Breast epithelium (tissue), 4 donors: ENCODE data around the gene FBXW2. TPM values are rescaled to one million over a fixed set of nuclear protein-coding genes. Genes with fewer than 3 reads are reported as not detected.
A peak's percentile ranks its signal among the peaks of the same experiment; 100 is the strongest.
"Not testable (repeated sequence)": the region's sequence is repeated elsewhere in the genome, so short reads cannot be mapped to it uniquely, and the experiment has no call there.

Experiments used
- DNase-seq, 2 donors: peaks; one replicate each; pipeline ENCODE4 v3.0.0-alpha.2; 2019; ENCODE audit warnings: low spot score in 2 of 2
- H3K27ac ChIP-seq, 2 donors: fragments of 200-600 bp; sonication (generic) in 1 of 2; one replicate each; pipeline ENCODE4 v1.5.1; 2016 to 2019; ENCODE audit warnings: mild to moderate bottlenecking in 1 of 2
- H3K27me3 ChIP-seq, 2 donors: fragments of 200-600 bp; sonication (generic) in 1 of 2; one replicate each; pipeline versions ENCODE4 v1.5.1 to v1.6.0; 2017 to 2019; ENCODE audit warnings: control low read depth in 1 of 2, mild to moderate bottlenecking in 1 of 2
- H3K36me3 ChIP-seq: fragments of 200-600 bp; one replicate; pipeline ENCODE4 v1.5.1; 2019
- H3K4me1 ChIP-seq, 2 donors: fragments of 200-600 bp; sonication (generic); one replicate each; pipeline ENCODE4 v1.5.1; 2016 to 2019; ENCODE audit warnings: control low read depth in 1 of 2
- H3K4me3 ChIP-seq, 3 donors: fragments of 200-600 bp; sonication (generic); 1 replicate in 2 of 3; 2 replicates in 1 of 3; pipeline ENCODE4 v1.5.1; 2016 to 2019; ENCODE audit warnings: mild to moderate bottlenecking in 3 of 3, moderate library complexity in 2 of 3
- H3K9me3 ChIP-seq, 2 donors: fragments of 200-600 bp; sonication (generic) in 1 of 2; one replicate each; pipeline ENCODE4 v1.5.1; 2016 to 2019; ENCODE audit warnings: control low read depth in 1 of 2
- POLR2A ChIP-seq: fragments of 450-650 bp; IDR thresholded peaks from one replicate; pipeline ENCODE4 v1.6.1; 2016; ENCODE audit warnings: antibody characterized with exemption, mild to moderate bottlenecking, moderate library complexity
- POLR2AphosphoS5 ChIP-seq, 3 donors: sonication (generic); formaldehyde crosslinking; IDR thresholded peaks; one replicate each; pipeline ENCODE4 v1.6.1; 2017; ENCODE audit warnings: antibody characterized with exemption in 3 of 3
- intact Hi-C: fragments of 100-400 bp; cut with DNase I; formaldehyde crosslinking; loops from one replicate; pipeline ENCODE4 v1.15.1; 2023; ENCODE audit warnings: low total_unique reads
- total RNA-seq, 3 donors: library from RNA; depleted of rRNA; stranded (reverse); fragments of >200 nt; gene quantifications; one replicate each; pipeline ENCODE4 v1.1.0, GENCODE V29; 2016
- TF ChIP-seq, protein P1 (sequence below), 3 donors: fragments of 450-650 bp; IDR thresholded peaks; one replicate each; pipeline ENCODE4 v1.5.1; 2016 to 2017; ENCODE audit warnings: antibody characterized with exemption in 3 of 3, mild to moderate bottlenecking in 3 of 3, moderate library complexity in 3 of 3

The FBXW2 gene
- total RNA-seq, 3 donors from 2014 or later: 44.9 to 49.9 (median 49.8) TPM

DNA sequence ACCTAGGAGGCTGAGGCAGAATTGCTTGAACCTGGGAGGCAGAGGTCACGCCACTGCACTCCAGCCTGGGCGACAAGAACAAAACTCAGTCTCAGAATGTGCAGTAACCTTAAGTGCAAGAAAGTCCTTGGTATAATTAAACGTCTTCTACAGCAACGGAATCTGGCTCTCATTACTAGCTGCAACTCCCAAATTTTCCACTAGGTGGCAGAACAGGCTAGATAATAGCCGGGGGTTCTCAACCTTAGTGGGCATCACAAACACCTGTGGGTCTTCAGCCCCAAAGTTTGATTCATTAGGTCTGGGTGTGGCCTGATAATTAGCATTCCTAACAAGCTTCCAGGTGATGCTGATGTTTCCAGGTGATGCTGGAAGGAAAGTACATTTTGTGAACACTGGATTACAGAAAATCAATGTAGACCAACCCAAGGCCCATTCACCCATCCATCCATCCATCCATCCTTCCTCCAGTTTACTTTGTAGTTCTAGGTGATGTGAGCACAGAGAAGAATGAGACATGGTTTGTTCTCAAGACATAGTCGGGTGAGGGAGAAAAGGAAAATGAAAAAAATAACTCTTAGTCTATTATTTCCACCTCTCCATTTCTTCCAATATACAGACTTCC, 37.3 kb downstream of the FBXW2 start:
- H3K27me3 ChIP-seq: no peaks in the 10 kb centered on the region
- TF ChIP-seq, protein P1, sequence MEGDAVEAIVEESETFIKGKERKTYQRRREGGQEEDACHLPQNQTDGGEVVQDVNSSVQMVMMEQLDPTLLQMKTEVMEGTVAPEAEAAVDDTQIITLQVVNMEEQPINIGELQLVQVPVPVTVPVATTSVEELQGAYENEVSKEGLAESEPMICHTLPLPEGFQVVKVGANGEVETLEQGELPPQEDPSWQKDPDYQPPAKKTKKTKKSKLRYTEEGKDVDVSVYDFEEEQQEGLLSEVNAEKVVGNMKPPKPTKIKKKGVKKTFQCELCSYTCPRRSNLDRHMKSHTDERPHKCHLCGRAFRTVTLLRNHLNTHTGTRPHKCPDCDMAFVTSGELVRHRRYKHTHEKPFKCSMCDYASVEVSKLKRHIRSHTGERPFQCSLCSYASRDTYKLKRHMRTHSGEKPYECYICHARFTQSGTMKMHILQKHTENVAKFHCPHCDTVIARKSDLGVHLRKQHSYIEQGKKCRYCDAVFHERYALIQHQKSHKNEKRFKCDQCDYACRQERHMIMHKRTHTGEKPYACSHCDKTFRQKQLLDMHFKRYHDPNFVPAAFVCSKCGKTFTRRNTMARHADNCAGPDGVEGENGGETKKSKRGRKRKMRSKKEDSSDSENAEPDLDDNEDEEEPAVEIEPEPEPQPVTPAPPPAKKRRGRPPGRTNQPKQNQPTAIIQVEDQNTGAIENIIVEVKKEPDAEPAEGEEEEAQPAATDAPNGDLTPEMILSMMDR (IDR thresholded peaks at IDR 0.05): peak; percentile 76 to 94 (median 91)
- TF ChIP-seq POLR2AphosphoS5 (IDR thresholded peaks at IDR 0.05): peak in 1 of 3 donors; percentile 35
- no peak for TF ChIP-seq POLR2A
- peak in 1 of 2 donors; percentile 37 for DNase-seq
- H3K4me1 ChIP-seq: no peaks in the 10 kb centered on the region
- no peaks in the 10 kb centered on the region for H3K36me3 ChIP-seq
- intact Hi-C loops: no loop called here
- H3K4me3 ChIP-seq: no peak overlapping the region
- no peaks in the 10 kb centered on the region for H3K9me3 ChIP-seq
- no peak overlapping the region for H3K27ac ChIP-seq

DNA sequence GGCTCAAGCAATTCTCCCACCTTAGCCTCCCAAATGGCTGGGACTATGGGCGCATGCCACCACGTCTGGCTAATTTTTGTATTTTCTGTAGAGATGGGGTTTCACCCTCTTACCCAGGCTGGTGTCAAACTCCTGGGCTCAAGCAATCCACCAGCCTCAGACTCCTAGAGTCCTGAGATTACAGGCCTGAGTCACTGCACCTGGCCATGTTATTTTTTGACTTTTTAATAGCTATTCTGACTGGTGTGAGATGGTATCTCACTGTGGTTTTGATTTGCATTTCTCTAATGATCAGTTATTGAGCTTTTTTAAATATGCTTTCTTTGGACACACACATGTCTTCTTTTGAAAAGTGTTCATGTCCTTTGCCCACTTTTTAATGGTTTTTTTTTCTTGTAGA, 38.2 kb downstream of the FBXW2 start:
- Histone ChIP-seq H3K27me3 (no peaks in the 10 kb centered on the region), H3K9me3 (no peaks in the 10 kb centered on the region), H3K4me1 (no peaks in the 10 kb centered on the region), H3K4me3 (no peak overlapping the region), H3K27ac (no peak overlapping the region), H3K36me3 (no peaks in the 10 kb centered on the region)
- intact Hi-C loops: no loop called here
- DNase-seq: no peak
- TF ChIP-seq POLR2AphosphoS5 (IDR thresholded peaks at IDR 0.05) (no peak), POLR2A (no peak)
- TF ChIP-seq, protein P1 (IDR thresholded peaks at IDR 0.05): no peak

DNA sequence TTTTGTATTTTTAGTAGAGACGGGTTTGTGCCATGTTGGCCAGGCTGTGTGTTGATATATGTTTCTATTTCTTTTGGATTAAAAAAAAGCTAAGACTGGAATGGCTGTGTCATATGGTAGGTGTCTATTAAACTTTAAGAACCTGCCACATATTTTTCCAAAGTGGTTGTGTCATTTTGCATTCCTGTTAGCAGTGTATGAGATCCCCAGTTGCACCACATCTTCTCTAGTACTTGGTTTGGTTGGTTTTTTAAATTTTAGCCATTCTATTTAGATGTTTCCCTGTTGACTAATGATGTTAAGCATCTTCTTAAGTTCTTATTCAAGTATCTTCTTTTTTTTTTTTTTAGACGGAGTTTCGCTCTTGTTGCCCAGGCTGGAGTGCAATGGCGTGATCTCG, 42.8 kb downstream of the FBXW2 start:
- H3K36me3 ChIP-seq: no peaks in the 10 kb centered on the region
- no peak for DNase-seq
- TF ChIP-seq POLR2A: no peak
- no peak for TF ChIP-seq POLR2AphosphoS5 (IDR thresholded peaks at IDR 0.05)
- TF ChIP-seq, protein P1 (IDR thresholded peaks at IDR 0.05): no peak
- intact Hi-C loops: no loop called here
- H3K4me1 ChIP-seq: no peaks in the 10 kb centered on the region
- H3K27ac ChIP-seq: no peak overlapping the region
- no peak overlapping the region for H3K4me3 ChIP-seq
- no peaks in the 10 kb centered on the region for H3K27me3 ChIP-seq
- no peaks in the 10 kb centered on the region for H3K9me3 ChIP-seq

DNA sequence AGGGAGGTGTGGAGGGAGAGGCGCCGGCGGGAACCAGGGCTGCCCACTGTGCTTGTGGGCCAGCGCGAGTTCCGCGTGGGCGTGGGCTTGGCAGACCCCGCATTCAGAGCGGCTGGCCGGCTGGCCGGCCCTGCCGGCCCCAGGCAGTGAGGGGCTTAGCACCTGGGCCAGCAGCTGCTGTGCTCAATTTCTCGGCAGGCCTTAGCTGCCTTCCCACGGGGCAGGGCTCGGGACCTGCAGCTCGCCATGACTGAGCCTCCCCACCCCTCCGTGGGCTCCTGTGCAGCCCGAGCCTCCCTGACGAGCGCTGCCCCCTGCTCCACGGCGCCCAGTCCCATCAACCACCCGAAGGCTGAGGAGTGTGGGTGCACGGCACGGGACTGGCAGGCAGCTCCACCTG, 46.9 kb downstream of the FBXW2 start:
- H3K4me3 ChIP-seq, H3K36me3 ChIP-seq, H3K27me3 ChIP-seq, H3K27ac ChIP-seq, H3K9me3 ChIP-seq, H3K4me1 ChIP-seq, DNase-seq, intact Hi-C loops: not testable (repeated sequence)

DNA sequence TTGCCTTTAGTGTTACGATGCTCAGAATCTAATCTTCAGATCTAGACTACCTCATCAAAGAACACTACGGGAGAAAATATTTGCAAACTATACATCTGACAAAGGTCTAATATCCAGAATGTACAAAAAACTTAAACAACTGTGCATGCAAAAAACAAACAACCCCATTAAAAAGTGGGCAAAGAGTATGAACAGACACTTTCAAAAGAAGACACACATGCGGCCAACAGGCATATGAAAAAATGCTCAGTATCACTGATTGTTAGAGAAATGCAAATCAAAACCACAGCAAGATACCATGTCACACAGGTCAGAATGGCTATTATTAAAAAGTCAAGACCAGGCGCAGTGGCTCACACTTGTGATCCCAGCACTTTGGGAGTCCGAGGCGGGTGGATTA, 47.9 kb downstream of the FBXW2 start:
- intact Hi-C loops: no loop called here
- Histone ChIP-seq H3K4me3 (no peak overlapping the region), H3K27ac (no peak overlapping the region), H3K9me3 (no peaks in the 10 kb centered on the region), H3K36me3 (no peaks in the 10 kb centered on the region), H3K4me1 (no peaks in the 10 kb centered on the region), H3K27me3 (no peaks in the 10 kb centered on the region)
- DNase-seq: no peak
- TF ChIP-seq POLR2A (no peak), POLR2AphosphoS5 (IDR thresholded peaks at IDR 0.05) (no peak)
- TF ChIP-seq, protein P1 (IDR thresholded peaks at IDR 0.05): no peak
